H1 (cell line): Measurements from ENCODE around the gene MAP4K4. TPM values are rescaled to one million over a fixed set of nuclear protein-coding genes. Genes with fewer than 3 reads are reported as not detected.

Experiments used
- CTCF ChIA-PET: fragments of 300-600 bp; sonication (Branson Sonifier 250); formaldehyde crosslinking; loops from one replicate; lab custom pipeline; 2021; ENCODE audit not compliant: partially characterized antibody; lab: Charles Lee
- POLR2A ChIA-PET: fragments of 300-600 bp; sonication (Branson Sonifier 250); formaldehyde crosslinking; loops from one replicate; lab custom pipeline; 2021; ENCODE audit warnings: inconsistent platforms; ENCODE audit not compliant: partially characterized antibody; lab: Charles Lee
- DNase-seq, 2 experiments: peaks; one replicate each; pipeline versions ENCODE4 v3.0.0 to v3.0.0-alpha.2; 2010 to 2022; ENCODE audit warnings: low spot score in 2 of 2, low read depth in 1 of 2, mixed read lengths in 1 of 2
- FAIRE-seq: peaks from 2 replicates; lab custom pipeline; 2011; peaks lifted over from hg19 to GRCh38; lab: Jason Lieb, UNC
- H2AFZ ChIP-seq: 2 replicates; pipeline ENCODE4 v1.8.1; 2012; ENCODE audit warnings: low read length, inconsistent platforms
- H2AK5ac ChIP-seq: 2 replicates; pipeline ENCODE4 v1.6.1; 2013; ENCODE audit warnings: low read depth, low read length
- H2BK120ac ChIP-seq: replicated peaks from 2 replicates; pipeline ENCODE3; 2013; ENCODE audit warnings: low read depth, low read length, inconsistent platforms
- H2BK12ac ChIP-seq: 2 replicates; pipeline ENCODE4 v1.6.1; 2013; ENCODE audit warnings: low read depth, low read length
- H2BK15ac ChIP-seq: 2 replicates; pipeline ENCODE4 v1.6.1; 2013; ENCODE audit warnings: low read length
- H2BK20ac ChIP-seq: 2 replicates; pipeline ENCODE4 v1.6.1; 2013; ENCODE audit warnings: low read length
- H2BK5ac ChIP-seq: 2 replicates; pipeline ENCODE4 v1.6.1; 2013; ENCODE audit warnings: low read depth, low read length
- H3K14ac ChIP-seq: 2 replicates; pipeline ENCODE4 v1.6.1; 2013; ENCODE audit warnings: inconsistent platforms; ENCODE audit not compliant: insufficient read length
- H3K18ac ChIP-seq: 2 replicates; pipeline ENCODE4 v1.6.1; 2013; ENCODE audit warnings: low read length; ENCODE audit errors: extremely low read depth
- H3K23ac ChIP-seq: 2 replicates; pipeline ENCODE4 v1.6.1; 2013; ENCODE audit warnings: inconsistent platforms; ENCODE audit not compliant: insufficient read length
- H3K23me2 ChIP-seq: 2 replicates; pipeline ENCODE4 v1.6.1; 2013; ENCODE audit warnings: low read depth, low read length
- H3K27ac ChIP-seq: 2 replicates; pipeline ENCODE4 v1.6.1; 2011; ENCODE audit warnings: low read depth, low read length, inconsistent platforms
- H3K27me3 ChIP-seq, 4 experiments: replicated peaks in 1 of 4; 1 replicate in 1 of 4; 2 replicates in 3 of 4; pipeline versions ENCODE4 v1.6.1 to v1.8.1; 2011 to 2013; ENCODE audit warnings: low read length in 3 of 4, mild to moderate bottlenecking in 3 of 4, inconsistent platforms in 2 of 4, mixed read lengths in 2 of 4, moderate library complexity in 1 of 4; ENCODE audit not compliant: control insufficient read depth in 3 of 4, insufficient read depth in 3 of 4; ENCODE audit errors: extremely low read depth in 1 of 4
- H3K36me3 ChIP-seq, 4 experiments: 2 replicates each; pipeline versions ENCODE4 v1.6.1 to v1.8.1; 2011 to 2013; ENCODE audit warnings: mild to moderate bottlenecking in 4 of 4, low read length in 3 of 4, moderate library complexity in 2 of 4, control low read depth in 1 of 4, inconsistent platforms in 1 of 4; ENCODE audit not compliant: insufficient read depth in 4 of 4, control insufficient read depth in 2 of 4
- H3K4ac ChIP-seq: replicated peaks from 2 replicates; pipeline ENCODE3; 2013; ENCODE audit warnings: low read length, low read depth, mixed read lengths, inconsistent platforms; ENCODE audit not compliant: insufficient read length
- H3K4me1 ChIP-seq, 4 experiments: replicated peaks in 1 of 4; 1 replicate in 1 of 4; 2 replicates in 3 of 4; pipeline versions ENCODE4 v1.6.1 to v1.8.1; 2011 to 2013; ENCODE audit warnings: low read length in 3 of 4, inconsistent platforms in 2 of 4, mixed read lengths in 1 of 4; ENCODE audit not compliant: insufficient read depth in 4 of 4, control insufficient read depth in 3 of 4
- H3K4me2 ChIP-seq, 2 experiments: 2 replicates each; pipeline versions ENCODE4 v1.6.1 to v1.8.1; 2011 to 2013; ENCODE audit warnings: low read depth in 2 of 2, low read length in 2 of 2, control low read depth in 1 of 2, inconsistent platforms in 1 of 2, mild to moderate bottlenecking in 1 of 2; ENCODE audit not compliant: insufficient read depth in 1 of 2
- H3K4me3 ChIP-seq, 4 experiments: fragments of 200-600, 300-600 bp in 1 of 4; sonication (generic), shearing (Covaris generic), sonication (Bioruptor Twin) in 1 of 4; 2 replicates each; pipeline versions ENCODE4 v1.5.1 to v1.8.1; 2011 to 2016; ENCODE audit warnings: low read length in 4 of 4, low read depth in 3 of 4, control low read depth in 2 of 4, inconsistent platforms in 2 of 4, mild to moderate bottlenecking in 2 of 4, mixed read lengths in 1 of 4, moderate library complexity in 1 of 4; ENCODE audit not compliant: insufficient read depth in 2 of 4; ENCODE audit errors: extremely low read depth in 1 of 4
- H3K56ac ChIP-seq: replicated peaks from 2 replicates; pipeline ENCODE3; 2013; ENCODE audit warnings: low read depth, mild to moderate bottlenecking, mixed read lengths, low read length, inconsistent platforms; ENCODE audit not compliant: insufficient read length
- H3K79me1 ChIP-seq: 2 replicates; pipeline ENCODE4 v1.6.1; 2013; ENCODE audit warnings: low read depth, low read length, control low read depth
- H3K79me2 ChIP-seq, 2 experiments: 2 replicates each; pipeline versions ENCODE4 v1.6.1 to v1.8.1; 2012 to 2013; ENCODE audit warnings: low read length in 2 of 2, mild to moderate bottlenecking in 2 of 2, inconsistent platforms in 1 of 2; ENCODE audit not compliant: insufficient read depth in 2 of 2, control insufficient read depth in 1 of 2
- H3K9ac ChIP-seq, 4 experiments: replicated peaks in 1 of 4; 1 replicate in 1 of 4; 2 replicates in 3 of 4; pipeline versions ENCODE4 v1.6.1 to v1.8.1; 2011 to 2013; ENCODE audit warnings: low read depth in 3 of 4, low read length in 3 of 4, control low read depth in 2 of 4, mild to moderate bottlenecking in 2 of 4, moderate library complexity in 2 of 4, inconsistent platforms in 1 of 4; ENCODE audit errors: extremely low read depth in 1 of 4
- H3K9me3 ChIP-seq, 2 experiments: 2 replicates each; pipeline versions ENCODE4 v1.6.1 to v1.8.1; 2012 to 2013; ENCODE audit warnings: mild to moderate bottlenecking in 2 of 2, moderate library complexity in 2 of 2, control low read depth in 1 of 2, inconsistent platforms in 1 of 2, low read depth in 1 of 2, low read length in 1 of 2, mixed read lengths in 1 of 2; ENCODE audit not compliant: insufficient read depth in 2 of 2
- H4K20me1 ChIP-seq, 2 experiments: replicated peaks in 1 of 2; 2 replicates each; pipeline versions ENCODE3 to v1.8.1; 2011 to 2013; ENCODE audit warnings: inconsistent platforms in 2 of 2, low read length in 2 of 2, mild to moderate bottlenecking in 1 of 2; ENCODE audit not compliant: insufficient read depth in 2 of 2, control insufficient read depth in 1 of 2
- H4K5ac ChIP-seq: 2 replicates; pipeline ENCODE4 v1.6.1; 2013; ENCODE audit warnings: low read length, low read depth, mixed read lengths, inconsistent platforms; ENCODE audit not compliant: insufficient read length
- H4K8ac ChIP-seq: 2 replicates; pipeline ENCODE4 v1.8.0; 2013; ENCODE audit warnings: mild to moderate bottlenecking, moderate library complexity, low read length, inconsistent platforms; ENCODE audit not compliant: insufficient read depth; ENCODE audit errors: extremely low read depth
- H4K91ac ChIP-seq: replicated peaks from 2 replicates; pipeline ENCODE3; 2013; ENCODE audit warnings: low read length, mixed read lengths, inconsistent platforms; ENCODE audit not compliant: insufficient read length
- CBX8 ChIP-seq: fragments of 300-800, 300-1000 bp; sonication (generic); IDR thresholded peaks from 2 replicates; pipeline ENCODE4 v1.7.1; 2016; ENCODE audit warnings: low read depth, low read length, borderline replicate concordance
- CTBP2 ChIP-seq: IDR thresholded peaks from 2 replicates; pipeline ENCODE4 v1.7.0; 2011; ENCODE audit warnings: borderline replicate concordance, mild to moderate bottlenecking, moderate library complexity, mixed read lengths, low read length; ENCODE audit not compliant: insufficient read depth, insufficient read length
- EGR1 ChIP-seq: IDR thresholded peaks from 2 replicates; pipeline ENCODE4 v1.6.1; 2011; ENCODE audit warnings: low read depth, low read length, borderline replicate concordance
- HDAC6 ChIP-seq: IDR thresholded peaks from one replicate; pipeline ENCODE4 v1.7.1; 2012; ENCODE audit warnings: low read depth, mild to moderate bottlenecking, inconsistent platforms, low read length, moderate library complexity
- KDM1A ChIP-seq: fragments of 200-600, 300-600 bp; sonication (generic); IDR thresholded peaks from 2 replicates; pipeline ENCODE4 v1.7.1; 2016; ENCODE audit warnings: mild to moderate bottlenecking, low read length, borderline replicate concordance
- KDM4A ChIP-seq: IDR thresholded peaks from one replicate; pipeline ENCODE4 v1.7.1; 2012; ENCODE audit warnings: low read depth, mild to moderate bottlenecking, moderate library complexity, low read length, inconsistent platforms; ENCODE audit not compliant: severe bottlenecking
- MAFK ChIP-seq: IDR thresholded peaks from 2 replicates; pipeline ENCODE4 v1.6.1; 2012; ENCODE audit warnings: low read depth, mild to moderate bottlenecking, improper control_type of control experiment, low read length
- POLR2A ChIP-seq, 2 experiments: IDR thresholded peaks; 1 replicate in 1 of 2; 2 replicates in 1 of 2; pipeline ENCODE4 v1.6.1; 2011; ENCODE audit warnings: low read depth in 2 of 2, low read length in 2 of 2, mild to moderate bottlenecking in 2 of 2; ENCODE audit errors: control extremely low read depth in 1 of 2
- POU5F1 ChIP-seq: IDR thresholded peaks from 2 replicates; pipeline ENCODE4 v1.6.1; 2011; ENCODE audit warnings: low read depth, mild to moderate bottlenecking, low read length, moderate library complexity
- RNF2 ChIP-seq: fragments of 200-900, 300-1000 bp; sonication (generic); IDR thresholded peaks from 2 replicates; pipeline ENCODE4 v1.7.1; 2016; ENCODE audit warnings: borderline replicate concordance, low read depth, mild to moderate bottlenecking, antibody characterized with exemption, low read length; ENCODE audit not compliant: poor library complexity, severe bottlenecking; ENCODE audit errors: missing control alignments
- SIN3A ChIP-seq, 2 experiments: IDR thresholded peaks in 1 of 2; conservative IDR thresholded peaks in 1 of 2; 2 replicates each; pipeline ENCODE4 v1.6.1; 2011 to 2012; ENCODE audit warnings: low read length in 2 of 2, improper control_type of control experiment in 1 of 2, low read depth in 1 of 2, mild to moderate bottlenecking in 1 of 2
- SP2 ChIP-seq: IDR thresholded peaks from 2 replicates; pipeline ENCODE4 v1.6.1; 2012; ENCODE audit warnings: mild to moderate bottlenecking, low read length, inconsistent platforms
- TEAD4 ChIP-seq: IDR thresholded peaks from 2 replicates; pipeline ENCODE4 v1.6.1; 2012; ENCODE audit warnings: low read depth, low read length, inconsistent platforms, mixed read lengths
- WGBS, 2 experiments: shearing (Covaris generic) in 1 of 2; methylation state at CpG; one replicate each; pipeline versions ENCODE4 v1.1.6 to v1.1.7; 2013 to 2015; ENCODE audit warnings: low lambda C conversion rate in 2 of 2, mixed read lengths in 2 of 2, inconsistent platforms in 1 of 2, low coverage in 1 of 2, missing lambda C conversion rate in 1 of 2; ENCODE audit not compliant: insufficient replicate concordance in 2 of 2, insufficient coverage in 1 of 2, insufficient read length in 1 of 2; ENCODE audit errors: extremely low coverage in 1 of 2, missing lambda C conversion rate in 1 of 2; 5-methylcytosine and 5-hydroxymethylcytosine counted together
- polyA plus RNA-seq, 7 experiments: library from polyadenylated mRNA; depleted of rRNA in 3 of 7; stranded (reverse) in 5 of 7; unstranded in 2 of 7; fragments of >200 nt in 5 of 7; fragments of 200-250 nt in 2 of 7; gene quantifications; 1 replicate in 5 of 7; 2 replicates in 1 of 7; 4 replicates in 1 of 7; pipeline versions ENCODE4 v1.2.1 to v1.2.3, GENCODE V29; 2011 to 2013; ENCODE audit warnings: missing spikeins in 2 of 7, mixed read lengths in 2 of 7
- total RNA-seq: library from RNA; stranded (reverse); fragmentation: NEBNext Ultra II Directional; extraction: Animal tissue kit (Norgen Biotek cat#: 25700); gene quantifications from 2 replicates; pipeline ENCODE4 v1.2.1, GENCODE V29; 2021

MAP4K4 gene
- total and polyA plus RNA-seq, 2 of the 8 experiments (the other 6 are each of a cell fraction or from before 2014, with no cell fraction given) = 53.2 to 138 TPM

- peak overlapping the region; percentile 40; the same call in 1 of the 2 replicates for H2BK5ac ChIP-seq
- H3K23ac ChIP-seq = no peak overlapping the region
- no peak overlapping the region for H3K4ac ChIP-seq
- H4K5ac ChIP-seq = no peak overlapping the region
- WGBS, 2 experiments = 82% methylated on average over 5 of the region's 5 CpGs; no CpG with 5 or more reads in 1 of the 2 experiments
- ChIA-PET POLR2A (no interaction called here), CTCF (interaction anchor here (0.7 to 5.9 kb wide), 24 partner anchors 9 to 418 kb away, joined by 3 to 37 read pairs (median 7); no protein-coding TSS in a partner anchor)
- no peak overlapping the region for H2BK12ac ChIP-seq
- no peaks in the 10 kb centered on the region for H3K27me3 ChIP-seq
- H3K79me2 ChIP-seq = no peaks in the 10 kb centered on the region
- no peak overlapping the region for H3K14ac ChIP-seq
- no peak overlapping the region for H3K9ac ChIP-seq
- no peak overlapping the region for H3K56ac ChIP-seq
- H3K4me1 ChIP-seq = peaks cover 0 to 3% (median 1%) of the 10 kb centered on the region in 4 experiments; a peak in 2 of 7 replicates
- H4K91ac ChIP-seq = no peak overlapping the region
- no peaks in the 10 kb centered on the region for H3K9me3 ChIP-seq
- no peaks in the 10 kb centered on the region for H3K23me2 ChIP-seq
- H2AK5ac ChIP-seq = no peak overlapping the region
- H2BK120ac ChIP-seq = no peak overlapping the region
- H3K27ac ChIP-seq = no peak overlapping the region
- FAIRE-seq = no peak
- H2AFZ ChIP-seq = no peak overlapping the region
- H2BK20ac ChIP-seq = no peak overlapping the region
- H3K18ac ChIP-seq = no peak overlapping the region
- no peaks in the 10 kb centered on the region for H3K79me1 ChIP-seq
- no peak for DNase-seq
- H2BK15ac ChIP-seq = no peak overlapping the region
- H3K4me3 ChIP-seq = no peak overlapping the region
- H3K36me3 ChIP-seq = peaks cover 7 to 59% (median 42%) of the 10 kb centered on the region in 4 experiments
- H4K20me1 ChIP-seq = peaks cover 5 to 13% of the 10 kb centered on the region in 2 experiments
- no peak overlapping the region for H3K4me2 ChIP-seq
- H4K8ac ChIP-seq = no peak overlapping the region
- TF ChIP-seq KDM4A (no peak), CBX8 (no peak), POLR2A (IDR thresholded peaks at IDR 0.05; ENCODE audit: control extremely low read depth in 1 of 2, low read depth in 2 of 2, low read length in 2 of 2) (no peak), RNF2 (no peak), POU5F1 (no peak), EGR1 (no peak), CTBP2 (no peak), HDAC6 (no peak), MAFK (no peak), SIN3A (conservative IDR thresholded peaks at IDR 0.05 in 1 of 2, IDR thresholded peaks at IDR 0.05 in 1 of 2; ENCODE audit: low read depth in 1 of 2, low read length in 2 of 2) (no peak), TEAD4 (no peak), SP2 (no peak), KDM1A (no peak)
Observed at GRCh38 chr2:101830555-101830954, 133.0 kb downstream of the MAP4K4 start.
